Dedifferentiated amniotic fluid mesenchymal stem cell (primary cell): ENCODE measurements around the gene PEAR1.
"Not testable (repeated sequence)": the region's sequence is repeated elsewhere in the genome, so short reads cannot be mapped to it uniquely, and the experiment has no call there.

Experiments used
- DNase-seq: peaks from one replicate; pipeline ENCODE4 v3.0.0-alpha.2; 2016; ENCODE audit errors: extremely low spot score

The PEAR1 gene

GRCh38 chr1:156920233-156921052 lies 26.9 kb downstream of the PEAR1 start, which contains the start of gene LRRC71:
Gene LRRC71, plus strand, starts transcription at chr1:156920632. Its CDS starts 172 bp downstream, at chr1:156920804.
- peak; percentile 61 for DNase-seq

GRCh38 chr1:156921053-156921529 lies 27.6 kb downstream of the PEAR1 start:
- no peak for DNase-seq

GRCh38 chr1:156922986-156923669 lies 29.6 kb downstream of the PEAR1 start:
- DNase-seq = no peak

GRCh38 chr1:156923670-156924477 lies 30.4 kb downstream of the PEAR1 start:
- no peak for DNase-seq

GRCh38 chr1:156924478-156925153 lies 31.1 kb downstream of the PEAR1 start:
- DNase-seq = no peak

- DNase-seq = no peak
These were observed 31.9 kb downstream of the PEAR1 start for GRCh38 chr1:156925154-156926010.

- no peak for DNase-seq
These were observed 32.7 kb downstream of the PEAR1 start for GRCh38 chr1:156926175-156926574.

GRCh38 chr1:156926695-156927094 lies 33.2 kb downstream of the PEAR1 start:
- DNase-seq = not testable (repeated sequence)

DNA sequence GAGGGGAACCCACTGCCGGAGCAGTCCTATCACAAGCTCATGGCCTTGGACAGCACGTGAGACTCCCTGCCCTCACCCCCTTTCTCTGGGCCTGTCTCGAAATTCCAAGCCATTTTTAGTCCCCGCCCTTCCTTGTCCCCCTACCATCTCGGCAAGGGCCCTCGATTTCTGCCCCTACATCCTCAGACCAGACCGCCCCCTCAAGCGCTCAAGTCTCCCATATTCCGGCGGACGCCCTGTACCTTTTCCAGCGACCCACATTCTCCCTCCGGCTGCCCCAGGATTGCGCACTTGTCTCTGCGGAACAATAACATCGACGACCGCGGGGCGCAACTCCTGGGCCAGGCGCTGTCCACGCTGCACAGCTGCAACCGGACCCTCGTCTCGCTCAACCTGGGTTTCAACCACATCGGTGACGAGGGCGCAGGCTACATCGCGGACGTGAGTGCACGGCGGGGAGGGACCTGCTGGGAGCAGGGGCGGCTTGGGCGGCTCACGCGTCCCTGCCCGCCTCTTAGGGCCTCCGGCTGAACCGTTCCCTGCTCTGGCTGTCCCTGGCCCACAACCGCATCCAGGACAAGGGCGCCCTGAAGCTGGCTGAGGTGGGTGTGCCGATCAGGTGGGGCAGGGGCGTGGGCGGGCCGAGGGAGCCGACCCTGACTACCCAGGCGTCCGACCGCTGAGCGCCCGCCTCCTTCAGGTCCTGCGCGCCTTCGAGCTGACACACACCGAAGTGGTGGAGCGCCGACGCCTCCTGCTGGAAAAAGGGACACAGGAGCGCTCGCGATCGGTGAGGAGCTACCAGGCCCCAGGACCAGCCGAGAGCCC lies 33.9 kb downstream of the PEAR1 start:
- peak; percentile 47 for DNase-seq

DNA sequence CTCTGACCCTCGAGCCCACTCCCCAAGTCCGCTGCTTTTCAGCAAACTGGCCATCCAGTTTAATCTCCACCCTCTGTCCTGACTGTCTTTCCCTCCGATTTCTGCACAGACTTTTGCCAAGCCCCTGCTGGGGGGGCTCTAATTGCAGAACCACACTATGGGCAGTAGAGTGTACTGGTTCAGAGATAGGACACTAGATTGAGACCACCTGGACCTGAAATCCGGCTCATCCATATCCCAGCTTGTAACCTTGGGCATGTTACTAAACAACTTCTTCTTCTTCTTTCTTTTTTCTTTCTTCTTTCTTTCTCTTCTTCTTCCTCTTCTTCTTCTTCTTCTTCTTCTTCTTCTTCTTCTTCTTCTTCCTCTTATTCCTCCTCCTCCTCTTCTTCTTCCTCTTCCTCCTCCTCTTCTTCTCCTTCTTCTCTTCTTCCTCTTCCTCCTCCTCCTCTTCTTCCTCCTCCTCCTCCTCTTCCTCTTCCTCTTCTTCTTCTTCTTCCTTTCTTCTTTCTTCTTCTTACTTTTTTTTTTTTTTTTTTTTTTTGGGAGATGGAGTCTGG lies 34.6 kb downstream of the PEAR1 start:
- no peak for DNase-seq

DNA sequence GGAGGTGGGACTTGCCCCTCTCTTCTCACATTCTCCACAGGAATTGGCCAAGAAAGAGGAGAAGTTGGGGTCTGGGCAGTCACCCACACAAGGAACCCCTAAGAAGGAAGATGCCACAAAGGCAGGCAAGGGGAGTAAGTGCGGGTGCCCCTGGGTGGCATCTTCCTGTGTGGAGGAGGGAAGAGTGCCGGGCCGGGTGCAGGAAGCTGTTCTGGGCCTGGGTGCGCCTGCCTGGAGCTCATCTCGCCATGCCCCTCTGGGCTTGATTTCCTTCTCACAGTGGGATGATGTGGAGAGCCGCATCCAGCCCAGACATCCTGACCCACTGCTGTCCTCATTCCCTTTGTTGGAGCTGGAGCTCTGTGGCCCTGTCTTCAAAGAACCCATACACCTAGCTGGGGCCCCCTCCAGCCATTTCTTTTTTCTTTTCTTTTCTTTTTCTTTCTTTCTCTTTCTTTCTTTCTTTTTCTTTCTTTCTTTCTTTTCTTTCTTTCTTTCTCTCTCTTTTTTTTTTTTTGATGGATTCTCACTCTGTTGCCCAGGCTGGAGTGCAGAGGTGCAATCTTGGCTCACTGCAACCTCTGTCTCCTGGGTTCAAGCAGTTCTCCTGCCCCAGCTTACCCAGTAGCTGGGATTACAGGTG lies 36.2 kb downstream of the PEAR1 start:
- no peak for DNase-seq

DNA sequence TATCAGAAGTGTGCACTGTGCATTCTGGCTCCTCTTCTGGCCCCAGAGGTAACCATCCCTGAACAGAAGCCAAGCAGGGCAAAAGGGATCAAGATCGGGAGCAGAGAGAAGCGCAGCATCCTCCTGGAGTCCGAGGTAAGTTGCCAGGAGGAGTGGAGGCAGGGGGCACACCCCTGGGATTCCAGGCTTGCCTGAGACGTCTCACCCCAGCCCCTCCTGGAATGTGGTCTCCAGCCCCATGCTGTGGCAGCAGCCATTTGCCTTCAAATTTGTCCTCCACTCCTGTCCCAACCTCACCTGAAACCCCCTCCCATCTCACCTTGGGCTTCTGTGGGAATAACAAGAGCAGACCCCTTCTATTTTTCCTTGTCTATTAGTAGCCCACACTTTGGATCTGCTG lies 37.0 kb downstream of the PEAR1 start:
- no peak for DNase-seq

- DNase-seq = no peak
These were observed 37.9 kb downstream of the PEAR1 start for GRCh38 chr1:156931211-156931952.

GRCh38 chr1:156931974-156932710 lies 38.6 kb downstream of the PEAR1 start:
- DNase-seq = no peak

DNA sequence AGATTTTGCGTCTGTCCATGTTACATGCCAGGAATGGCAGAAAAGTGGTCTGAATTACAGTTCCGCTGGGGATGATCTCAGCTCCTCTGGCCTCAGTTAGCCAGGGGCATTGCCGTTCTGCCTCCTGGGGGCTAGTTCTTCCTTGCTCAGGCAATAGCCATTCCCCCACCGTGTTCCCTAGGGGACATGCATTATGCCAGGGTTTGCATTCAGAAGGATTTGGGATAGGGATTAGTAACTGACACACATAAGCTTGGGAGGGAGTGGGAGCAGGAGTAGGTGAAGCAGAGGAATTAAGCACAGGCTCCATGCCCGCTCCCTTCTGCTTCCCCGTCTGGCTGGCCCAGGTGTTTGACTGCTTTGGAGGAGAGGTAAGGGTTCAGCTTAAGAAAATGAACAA lies 39.6 kb downstream of the PEAR1 start:
- DNase-seq = no peak

DNA sequence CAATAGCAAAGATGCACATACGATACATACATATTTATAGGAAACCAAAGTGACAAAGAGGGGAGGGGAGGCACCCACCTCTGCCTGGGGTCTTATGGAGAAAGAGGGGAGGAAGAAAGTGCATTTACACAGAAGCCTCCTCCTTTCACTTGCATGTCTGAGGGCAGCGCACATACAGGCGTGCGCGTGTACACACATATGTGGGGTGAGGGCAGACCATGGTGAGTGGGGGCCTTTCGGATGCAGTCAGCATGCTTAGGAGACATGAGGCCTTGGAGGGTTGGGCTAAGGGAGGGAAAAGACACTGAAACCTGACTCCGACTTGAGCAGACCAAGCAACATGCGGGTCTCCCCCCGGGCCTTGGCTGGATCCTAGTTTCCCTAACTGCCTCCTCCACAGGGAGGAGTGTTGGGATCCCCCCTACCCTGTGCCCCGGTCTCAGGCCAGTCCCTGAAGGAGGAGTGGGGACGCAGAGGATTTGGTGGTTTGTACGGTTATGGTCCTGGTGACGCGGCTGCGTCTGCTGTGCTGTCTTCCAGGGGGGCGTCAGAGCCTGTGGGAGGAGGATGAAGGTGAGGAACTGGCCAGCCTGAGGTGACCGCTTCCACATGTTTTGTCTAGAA lies 42.1 kb downstream of the PEAR1 start:
- no peak for DNase-seq

DNA sequence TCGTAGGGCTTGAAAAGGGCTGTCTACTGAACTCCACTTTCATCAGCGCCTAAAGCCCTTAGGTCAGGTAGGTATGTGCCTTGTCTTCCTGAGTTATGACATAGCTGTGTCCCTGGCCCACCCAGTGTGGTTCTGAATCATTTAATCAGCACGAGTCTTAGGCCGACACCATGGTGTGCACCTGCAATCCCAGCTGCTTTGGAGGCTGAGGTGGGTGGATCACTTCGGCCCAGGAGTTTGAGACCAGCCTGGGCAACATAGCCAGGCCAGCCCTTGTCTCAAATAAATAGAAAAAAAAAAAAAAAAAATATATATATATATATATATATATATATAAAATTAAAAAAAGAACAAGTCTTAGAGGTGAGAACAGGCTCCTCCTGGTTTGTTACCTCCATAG lies 42.7 kb downstream of the PEAR1 start:
- no peak for DNase-seq
